DND-41 (cell line): ENCODE data around the gene UBE2N.

ENCODE experiments used
- EZH2 ChIP-seq: IDR thresholded peaks from 3 replicates; pipeline ENCODE4 v1.6.1; 2012; ENCODE audit warnings: borderline replicate concordance, low read depth, mild to moderate bottlenecking, moderate library complexity, low read length, inconsistent platforms; ENCODE audit not compliant: severe bottlenecking
- TF ChIP-seq, protein P1 (sequence below): IDR thresholded peaks from 2 replicates; pipeline ENCODE4 v1.5.1; 2012; ENCODE audit warnings: borderline replicate concordance, low read length, moderate library complexity, mild to moderate bottlenecking; ENCODE audit not compliant: poor library complexity, severe bottlenecking; ENCODE audit errors: extremely low read depth

DNA sequence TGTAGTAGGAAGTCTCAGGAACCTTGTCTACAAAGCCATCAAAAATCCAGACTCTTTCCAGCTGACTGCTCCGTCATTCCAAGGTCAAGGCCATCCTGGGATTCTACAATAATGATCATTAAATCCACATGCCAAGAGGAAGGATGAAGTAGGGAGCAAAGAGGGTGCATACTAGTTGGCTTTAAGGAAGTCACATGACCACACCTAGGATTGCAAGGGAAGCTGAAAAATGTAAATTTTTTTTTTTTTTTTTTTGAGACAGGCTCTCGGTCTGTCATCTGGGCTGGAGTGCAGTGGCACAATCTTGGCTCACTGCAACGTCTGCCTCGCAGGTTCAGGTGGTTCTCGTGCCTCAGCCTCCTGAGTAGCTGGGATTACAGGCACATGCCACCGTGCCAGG lies 18.3 kb upstream of the UBE2N start:
- TF ChIP-seq, protein P1, sequence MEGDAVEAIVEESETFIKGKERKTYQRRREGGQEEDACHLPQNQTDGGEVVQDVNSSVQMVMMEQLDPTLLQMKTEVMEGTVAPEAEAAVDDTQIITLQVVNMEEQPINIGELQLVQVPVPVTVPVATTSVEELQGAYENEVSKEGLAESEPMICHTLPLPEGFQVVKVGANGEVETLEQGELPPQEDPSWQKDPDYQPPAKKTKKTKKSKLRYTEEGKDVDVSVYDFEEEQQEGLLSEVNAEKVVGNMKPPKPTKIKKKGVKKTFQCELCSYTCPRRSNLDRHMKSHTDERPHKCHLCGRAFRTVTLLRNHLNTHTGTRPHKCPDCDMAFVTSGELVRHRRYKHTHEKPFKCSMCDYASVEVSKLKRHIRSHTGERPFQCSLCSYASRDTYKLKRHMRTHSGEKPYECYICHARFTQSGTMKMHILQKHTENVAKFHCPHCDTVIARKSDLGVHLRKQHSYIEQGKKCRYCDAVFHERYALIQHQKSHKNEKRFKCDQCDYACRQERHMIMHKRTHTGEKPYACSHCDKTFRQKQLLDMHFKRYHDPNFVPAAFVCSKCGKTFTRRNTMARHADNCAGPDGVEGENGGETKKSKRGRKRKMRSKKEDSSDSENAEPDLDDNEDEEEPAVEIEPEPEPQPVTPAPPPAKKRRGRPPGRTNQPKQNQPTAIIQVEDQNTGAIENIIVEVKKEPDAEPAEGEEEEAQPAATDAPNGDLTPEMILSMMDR: no peak
- TF ChIP-seq EZH2: no peak
